Stimulated activated CD4-positive, alpha-beta T cell treated with anti-CD3 and anti-CD28 coated beads, Interleukin-2, amount 100 ng/mL, for 4 hours (primary cell): Measurements from ENCODE around the gene SEMA3D.

Source experiments
- DNase-seq: peaks from one replicate; pipeline ENCODE4 v3.0.0-alpha.2; 2020; ENCODE audit warnings: low read depth

Gene SEMA3D

DNA sequence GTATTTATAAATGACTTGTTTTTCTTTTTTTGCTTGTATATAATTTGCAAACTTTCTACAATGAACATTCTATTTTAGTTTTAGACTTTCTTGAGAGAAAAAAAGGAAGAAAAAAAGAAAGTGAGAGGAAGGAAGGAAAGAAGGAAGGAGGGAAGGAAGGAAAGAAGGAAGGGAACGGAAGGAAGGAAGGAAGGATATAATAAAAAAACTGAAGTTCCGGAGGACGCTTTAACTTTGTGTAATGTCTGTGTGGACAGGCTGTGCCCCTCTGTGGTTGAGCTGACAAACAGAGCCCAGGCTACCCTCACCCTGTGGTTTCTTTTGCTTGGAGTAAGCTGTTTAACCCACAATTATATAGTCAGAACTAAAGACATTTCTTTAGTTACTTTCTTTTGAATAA, 108.7 kb downstream of the SEMA3D start:
- DNase-seq, result no peak

GRCh38 chr7:85075864-85076263, 111.0 kb downstream of the SEMA3D start:
- no peak for DNase-seq

DNA sequence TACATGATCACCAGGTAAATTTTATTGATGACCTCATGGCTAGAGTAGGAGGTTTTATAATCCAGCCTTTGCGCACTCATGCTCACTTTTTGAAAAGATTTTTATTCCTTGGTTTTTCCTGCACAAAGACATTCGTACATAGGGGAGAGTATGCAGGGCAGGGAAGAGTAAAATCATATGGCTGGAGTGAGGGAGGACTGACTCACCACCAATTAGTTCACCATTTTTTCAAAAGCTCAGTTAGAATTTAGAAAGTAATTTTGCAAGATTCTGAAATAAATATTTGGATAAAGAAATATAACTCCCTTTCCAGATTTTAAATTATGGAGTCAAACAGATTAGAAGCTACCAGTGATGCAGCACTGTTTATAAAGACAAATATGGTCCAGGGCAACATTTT, 111.9 kb downstream of the SEMA3D start:
- DNase-seq, result no peak

- no peak for DNase-seq
Observed at GRCh38 chr7:85074016-85074415, 112.8 kb downstream of the SEMA3D start.

GRCh38 chr7:85070967-85071628, 115.8 kb downstream of the SEMA3D start:
- DNase-seq, result no peak

DNA sequence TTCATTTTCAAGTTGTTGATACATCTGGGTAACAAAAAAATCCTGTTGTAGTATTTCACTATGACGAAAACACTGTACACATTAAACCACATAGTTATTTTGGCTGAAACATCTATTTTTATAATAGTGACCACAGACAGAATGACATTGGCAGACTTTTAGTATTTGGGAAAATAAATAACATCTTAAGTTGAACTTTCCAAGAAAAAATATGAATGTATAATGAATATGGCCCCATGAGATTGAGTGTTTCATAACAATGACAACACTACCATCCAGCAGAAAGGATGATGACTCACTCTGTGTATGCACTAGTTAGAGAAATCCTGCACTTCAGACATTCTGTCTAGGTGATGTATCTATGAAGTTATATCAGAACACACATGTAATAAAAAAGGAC, 118.1 kb downstream of the SEMA3D start:
- DNase-seq, result no peak

DNA sequence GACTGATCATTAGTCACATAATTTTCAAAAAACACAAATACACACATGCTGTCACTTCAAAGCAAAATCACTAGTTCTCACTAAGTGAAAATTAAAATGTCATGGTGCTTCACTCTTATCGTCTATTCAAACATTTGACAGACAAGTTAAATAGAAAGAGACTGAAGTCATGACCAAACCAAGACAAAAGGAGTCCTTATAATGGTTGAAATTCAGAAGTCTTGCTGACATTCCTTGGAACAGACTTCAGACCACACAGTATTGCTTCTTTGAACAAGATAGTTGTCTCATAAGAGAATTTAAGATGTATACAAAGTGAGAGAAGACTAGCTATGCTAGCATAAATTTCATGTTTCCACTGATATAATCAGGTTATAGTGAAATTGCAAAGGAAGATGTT, 119.5 kb downstream of the SEMA3D start:
- DNase-seq, result no peak

DNA sequence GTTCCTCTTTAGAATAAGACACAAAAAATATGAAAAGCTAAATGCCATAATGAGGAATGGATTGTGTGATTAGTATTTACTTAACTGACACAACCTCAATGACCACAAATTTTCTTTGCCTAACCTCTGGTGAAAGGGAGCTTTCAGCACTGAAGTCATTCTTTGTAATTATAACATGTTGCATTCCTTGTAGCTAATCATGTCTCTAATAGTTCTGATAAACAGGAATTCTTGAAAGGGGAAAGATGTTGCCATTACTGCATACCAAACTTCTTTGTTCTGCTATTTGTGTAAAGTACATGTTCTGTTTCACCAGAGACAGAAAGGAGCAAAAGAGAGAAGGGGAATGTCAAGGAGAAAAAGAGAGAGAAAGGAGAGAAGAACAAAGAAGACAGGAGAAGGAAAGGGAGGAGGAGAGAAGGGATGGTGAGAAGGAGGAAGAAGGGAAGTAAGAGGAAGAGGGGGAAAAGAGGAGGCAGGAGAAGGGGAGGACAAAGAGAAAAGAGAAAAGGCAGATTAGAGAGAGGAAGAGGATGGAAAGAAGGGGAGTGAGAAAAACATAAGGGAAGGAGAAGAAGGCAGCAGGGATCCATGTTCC, 120.9 kb downstream of the SEMA3D start:
- no peak for DNase-seq

DNA sequence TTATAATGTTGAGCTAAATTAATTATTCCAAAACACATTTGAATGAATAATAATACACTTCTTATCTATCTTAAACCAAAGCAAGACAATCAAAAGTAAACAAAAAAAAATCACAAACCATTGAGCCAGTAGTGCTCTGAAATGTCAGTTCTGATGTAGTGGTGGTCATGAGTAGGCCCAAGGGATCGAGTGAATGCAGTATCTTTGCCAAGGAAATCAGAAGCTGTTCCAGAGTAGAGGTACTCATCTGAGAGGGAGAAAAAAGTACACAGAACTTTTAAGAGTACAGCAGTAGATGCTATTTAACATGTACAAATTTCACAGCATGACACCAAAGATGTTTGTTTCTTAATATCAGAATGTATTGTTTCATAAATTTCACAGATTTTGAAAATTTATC, 121.5 kb downstream of the SEMA3D start:
- no peak for DNase-seq

DNA sequence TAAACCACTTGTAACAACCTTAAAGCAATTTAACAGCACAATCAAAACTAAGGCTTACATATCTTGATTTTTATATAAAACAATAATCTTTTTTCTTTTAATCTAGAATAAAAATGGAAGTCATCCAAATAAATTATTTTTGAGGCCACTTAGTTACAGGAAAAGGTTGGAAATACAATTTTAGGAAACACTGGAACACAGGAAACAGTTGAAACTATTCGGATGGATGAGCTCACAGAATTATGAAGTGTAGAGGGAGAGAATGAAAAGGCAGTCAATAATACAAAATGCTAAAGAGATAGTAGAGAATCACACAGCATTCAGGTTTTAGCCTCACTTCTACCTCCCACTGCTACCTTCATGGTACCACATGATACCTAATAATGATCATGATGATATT, 124.2 kb downstream of the SEMA3D start:
- no peak for DNase-seq

DNA sequence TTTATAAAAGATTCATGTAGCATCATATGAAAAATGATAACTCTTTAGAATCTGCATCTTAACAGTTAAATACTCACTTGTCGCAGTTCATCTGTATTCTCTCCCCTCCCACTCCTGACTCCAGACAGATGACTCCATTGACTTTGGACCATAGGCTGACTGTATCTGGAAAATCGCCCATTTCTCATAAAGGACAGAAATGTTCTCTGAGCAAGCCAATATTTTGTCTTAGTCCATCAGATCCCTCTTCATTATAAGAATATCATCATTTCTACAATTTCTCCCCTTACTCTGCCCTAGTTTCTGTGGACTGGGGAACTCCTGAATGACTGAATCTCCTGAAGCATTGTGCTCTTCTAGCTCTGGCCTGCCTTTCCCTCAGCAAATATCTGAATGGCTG, 125.4 kb downstream of the SEMA3D start:
- DNase-seq, result no peak

- DNase-seq, result no peak
Observed at GRCh38 chr7:85060696-85061095, 126.2 kb downstream of the SEMA3D start.

- DNase-seq, result no peak
Observed at GRCh38 chr7:85055906-85056305, 130.9 kb downstream of the SEMA3D start.

- DNase-seq, result no peak
Observed at GRCh38 chr7:85055196-85055595, 131.7 kb downstream of the SEMA3D start.

DNA sequence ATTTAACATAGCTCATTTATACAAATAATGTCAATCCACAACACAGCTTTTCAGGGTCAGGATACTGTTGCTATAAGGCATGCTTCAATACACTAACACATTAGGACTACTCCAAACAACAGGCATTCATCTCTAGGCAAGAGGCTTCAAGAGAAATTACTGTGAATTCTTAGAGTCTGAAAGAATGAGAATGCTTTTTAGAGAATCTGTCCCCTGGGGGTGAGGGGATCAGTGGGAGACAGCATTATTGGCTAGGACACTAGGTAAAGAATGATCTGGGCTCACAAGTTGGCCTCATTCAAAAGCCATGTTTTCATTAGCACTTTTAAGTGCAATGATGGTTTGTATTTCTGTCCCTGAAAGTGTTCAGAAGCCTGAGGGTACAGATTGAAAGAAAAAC, 132.6 kb downstream of the SEMA3D start:
- no peak for DNase-seq

DNA sequence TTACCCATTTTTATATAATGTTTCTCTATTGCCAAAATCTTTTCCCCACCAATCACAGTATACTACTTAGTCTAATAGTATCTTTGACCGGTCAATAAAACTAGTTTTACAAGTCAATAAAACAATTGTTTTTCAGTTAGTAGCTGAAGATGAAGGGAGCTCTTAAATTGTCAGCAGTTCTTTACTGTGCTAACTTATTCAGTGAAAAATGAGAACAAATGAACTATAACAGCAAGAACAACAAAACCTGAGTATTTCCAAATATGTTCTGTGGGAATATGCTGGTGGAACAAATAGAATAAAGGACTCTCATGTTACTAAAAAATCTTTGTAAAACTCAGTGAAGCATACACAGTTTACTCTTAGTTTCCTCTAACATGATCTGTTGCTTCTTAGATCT, 134.0 kb downstream of the SEMA3D start:
- DNase-seq, result no peak

GRCh38 chr7:85052056-85052737, 134.7 kb downstream of the SEMA3D start:
- DNase-seq, result no peak

- DNase-seq, result no peak
Observed at GRCh38 chr7:85046534-85046933, 140.3 kb downstream of the SEMA3D start.

DNA sequence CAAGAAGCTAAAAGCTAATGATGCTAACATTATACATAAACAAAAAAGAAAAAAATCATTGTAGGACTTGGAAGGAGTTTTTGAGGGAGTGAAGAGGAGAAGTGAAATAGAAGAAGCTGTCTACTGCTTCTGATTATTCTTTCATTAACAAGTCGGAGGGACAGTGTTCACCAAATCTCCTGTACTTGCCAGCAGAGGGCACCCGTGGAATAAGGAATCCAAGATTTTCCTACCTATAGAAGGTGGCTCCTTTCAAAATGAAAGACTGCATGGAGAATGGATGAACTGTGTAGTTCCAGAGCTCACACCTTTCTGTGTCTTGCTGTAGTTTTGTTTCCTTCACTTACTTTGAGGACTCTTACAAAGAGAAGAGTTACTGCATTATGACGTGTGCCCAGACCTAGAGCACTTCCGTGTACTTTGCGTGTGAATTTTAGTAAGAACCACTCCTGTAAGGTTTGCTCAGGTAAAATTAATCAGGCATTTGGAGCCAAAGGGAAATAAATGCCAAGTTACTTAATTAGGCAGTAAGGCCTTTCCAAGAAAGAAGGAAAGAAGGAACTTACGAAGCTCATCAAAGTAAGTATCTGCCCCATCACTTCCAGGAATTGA, 145.1 kb downstream of the SEMA3D start:
- DNase-seq, result no peak

GRCh38 chr7:85039196-85039923, 147.5 kb downstream of the SEMA3D start:
- DNase-seq, result no peak

DNA sequence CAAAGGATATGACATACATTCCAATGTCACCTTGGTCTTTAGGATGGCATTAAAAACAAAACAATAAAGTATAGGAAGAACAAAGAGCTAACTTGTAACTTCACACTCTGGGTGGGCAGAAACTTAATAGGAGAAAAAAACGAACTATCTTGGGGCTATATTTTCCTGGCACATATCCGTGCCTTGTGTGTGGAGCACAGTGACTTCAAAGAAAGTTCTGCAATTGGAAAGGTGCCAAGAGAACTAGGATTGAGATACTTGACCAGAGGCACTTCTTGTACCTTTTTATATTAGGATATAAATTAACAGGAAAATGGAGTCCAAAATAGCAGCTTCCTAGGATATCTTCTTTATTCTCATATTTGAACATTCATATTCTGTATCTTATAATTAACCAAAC, 148.4 kb downstream of the SEMA3D start:
- DNase-seq, result no peak

- no peak for DNase-seq
Observed at GRCh38 chr7:85033263-85033662, 153.6 kb downstream of the SEMA3D start.

DNA sequence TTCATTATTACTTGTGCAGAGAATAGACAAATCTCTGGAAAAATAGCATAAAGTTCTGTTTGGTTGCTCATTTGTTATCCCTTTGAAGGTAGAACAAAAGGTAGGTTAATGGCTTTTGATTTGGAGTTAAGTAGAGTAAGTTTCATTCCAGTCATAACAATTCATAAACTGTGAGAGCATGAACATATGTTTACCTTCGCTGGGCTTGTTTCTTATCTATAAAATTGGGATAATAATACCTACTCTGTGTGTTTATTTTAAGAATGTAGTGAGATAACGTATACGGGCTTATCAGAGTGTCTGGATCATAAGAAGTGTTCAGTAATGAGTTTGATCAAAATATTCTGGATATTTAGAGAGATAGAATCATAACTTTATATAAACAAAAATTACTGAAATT, 155.4 kb downstream of the SEMA3D start:
- DNase-seq, result no peak
